Measurements from ENCODE around the gene LDLRAD1. TPM values are rescaled to one million over a fixed set of nuclear protein-coding genes. Genes with fewer than 3 reads are reported as not detected.

The LDLRAD1 gene
- total and polyA plus RNA-seq, 2 of the 13 experiments (the other 11 are each of a cell fraction or from before 2014, with no cell fraction given), result 2.5 to 14.0 TPM

GRCh38 chr1:54013393-54014008, 4.5 kb downstream of the LDLRAD1 start (continued):
- TF ChIP-seq ZNF687 (CRISPR knock-in tag; IDR thresholded peaks at IDR 0.05) (peak; percentile 27; the same call in 1 of the 2 replicates), KDM5B (CRISPR knock-in tag; IDR thresholded peaks at IDR 0.05; ENCODE audit: borderline replicate concordance) (peak; percentile 52; the same call in 1 of the 2 replicates), ZNF761 (CRISPR knock-in tag; conservative IDR thresholded peaks at IDR 0.05) (no peak), HDAC1 (CRISPR knock-in tag; IDR thresholded peaks at IDR 0.05) (peak; percentile 36; the same call in 1 of the 2 replicates)
- TF ChIP-seq, protein P1, sequence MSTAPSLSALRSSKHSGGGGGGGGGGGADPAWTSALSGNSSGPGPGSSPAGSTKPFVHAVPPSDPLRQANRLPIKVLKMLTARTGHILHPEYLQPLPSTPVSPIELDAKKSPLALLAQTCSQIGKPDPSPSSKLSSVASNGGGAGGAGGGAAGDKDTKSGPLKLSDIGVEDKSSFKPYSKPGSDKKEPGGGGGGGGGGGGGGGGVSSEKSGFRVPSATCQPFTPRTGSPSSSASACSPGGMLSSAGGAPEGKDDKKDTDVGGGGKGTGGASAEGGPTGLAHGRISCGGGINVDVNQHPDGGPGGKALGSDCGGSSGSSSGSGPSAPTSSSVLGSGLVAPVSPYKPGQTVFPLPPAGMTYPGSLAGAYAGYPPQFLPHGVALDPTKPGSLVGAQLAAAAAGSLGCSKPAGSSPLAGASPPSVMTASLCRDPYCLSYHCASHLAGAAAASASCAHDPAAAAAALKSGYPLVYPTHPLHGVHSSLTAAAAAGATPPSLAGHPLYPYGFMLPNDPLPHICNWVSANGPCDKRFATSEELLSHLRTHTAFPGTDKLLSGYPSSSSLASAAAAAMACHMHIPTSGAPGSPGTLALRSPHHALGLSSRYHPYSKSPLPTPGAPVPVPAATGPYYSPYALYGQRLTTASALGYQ (CRISPR knock-in tag; IDR thresholded peaks at IDR 0.05), result no peak

GRCh38 chr1:54012863-54013262, 5.1 kb downstream of the LDLRAD1 start:
- peaks cover 54% of the 10 kb centered on the region for H3K4me1 ChIP-seq (ENCODE audit: insufficient read depth, low read length)
- no peaks in the 10 kb centered on the region for H3K36me3 ChIP-seq (replicated peaks in 1 of 2; ENCODE audit: control insufficient read depth in 1 of 2, insufficient read depth in 2 of 2, low read length in 2 of 2)
- no peak overlapping the region for H3K4me2 ChIP-seq (ENCODE audit: low read depth, low read length)
- H3K27me3 ChIP-seq (ENCODE audit: control insufficient read depth in 1 of 2, insufficient read depth in 2 of 2, low read length in 2 of 2), result no peaks in the 10 kb centered on the region
- no peaks in the 10 kb centered on the region for H4K20me1 ChIP-seq (ENCODE audit: insufficient read depth, low read length)
- DNase-seq (ENCODE audit: low spot score) (no peak), ATAC-seq (no peak), FAIRE-seq (no peak)
- H3K9me3 ChIP-seq (ENCODE audit: low read length), result no peaks in the 10 kb centered on the region
- WGBS (ENCODE audit: low lambda C conversion rate), result 82% methylated on average over 8 of the region's 8 CpGs
- in situ Hi-C loops (cut with HindIII; ENCODE audit: extremely low pct_ligation_motif_present, low pct_unique_long_range_greater_than_20kb), result no loop called here
- H2AFZ ChIP-seq (ENCODE audit: low read length), result no peak overlapping the region
- ChIA-PET CTCF (ENCODE audit: low intra/inter-chr PET ratio, low total read pairs) (no interaction called here), POLR2A (interaction anchor here (0.7 kb wide), 1 partner anchor 21 kb away, joined by 3 read pairs; no protein-coding TSS in a partner anchor)
- no TSS peak for BruUV-seq (replicated peaks)
- no peak overlapping the region; a peak in 1 of 6 replicates for H3K4me3 ChIP-seq (replicated peaks in 1 of 3; ENCODE audit: insufficient read depth in 1 of 3, low read depth in 2 of 3, low read length in 3 of 3)
- TF ChIP-seq FOXA1 (IDR thresholded peaks at IDR 0.05) (no peak), FOXA1 (CRISPR knock-in tag; IDR thresholded peaks at IDR 0.05) (peak; percentile 60; the same call in 1 of the 2 replicates), DPF2 (CRISPR knock-in tag; IDR thresholded peaks at IDR 0.05; ENCODE audit: borderline replicate concordance, low read depth) (peak; percentile 43; the same call in 1 of the 2 replicates)
- TF ChIP-seq, protein P2, sequence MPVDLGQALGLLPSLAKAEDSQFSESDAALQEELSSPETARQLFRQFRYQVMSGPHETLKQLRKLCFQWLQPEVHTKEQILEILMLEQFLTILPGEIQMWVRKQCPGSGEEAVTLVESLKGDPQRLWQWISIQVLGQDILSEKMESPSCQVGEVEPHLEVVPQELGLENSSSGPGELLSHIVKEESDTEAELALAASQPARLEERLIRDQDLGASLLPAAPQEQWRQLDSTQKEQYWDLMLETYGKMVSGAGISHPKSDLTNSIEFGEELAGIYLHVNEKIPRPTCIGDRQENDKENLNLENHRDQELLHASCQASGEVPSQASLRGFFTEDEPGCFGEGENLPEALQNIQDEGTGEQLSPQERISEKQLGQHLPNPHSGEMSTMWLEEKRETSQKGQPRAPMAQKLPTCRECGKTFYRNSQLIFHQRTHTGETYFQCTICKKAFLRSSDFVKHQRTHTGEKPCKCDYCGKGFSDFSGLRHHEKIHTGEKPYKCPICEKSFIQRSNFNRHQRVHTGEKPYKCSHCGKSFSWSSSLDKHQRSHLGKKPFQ (CRISPR knock-in tag; IDR thresholded peaks at IDR 0.05; ENCODE audit: insufficient replicate concordance), result no peak
- no peak overlapping the region for H3K9ac ChIP-seq (ENCODE audit: insufficient read depth, low read depth, low read length)
- H3K79me2 ChIP-seq (ENCODE audit: insufficient read depth, low read length), result no peaks in the 10 kb centered on the region
- no peak overlapping the region for H3K27ac ChIP-seq (ENCODE audit: extremely low read length, insufficient read depth, low read length)
- intact Hi-C loops (cut with micrococcal nuclease; ENCODE audit: unreplicated experiment), result no loop called here

Measured in HepG2 (cell line).